NCI-H2107 treated with DMSO at 0.1 percent for 48 hours (cell line): Measurements from ENCODE around the gene LARP1B.
"Not testable (repeated sequence)": the region's sequence is repeated elsewhere in the genome, so short reads cannot be mapped to it uniquely, and the experiment has no call there.

Source experiments
- DNase-seq: peaks from one replicate; lab custom pipeline; 2025; ENCODE audit not compliant: unreplicated experiment; lab: John Stamatoyannopoulos, UW

The LARP1B gene

GRCh38 chr4:128134925-128135324 is 73.8 kb downstream of the LARP1B start:
- DNase-seq = no peak

DNA sequence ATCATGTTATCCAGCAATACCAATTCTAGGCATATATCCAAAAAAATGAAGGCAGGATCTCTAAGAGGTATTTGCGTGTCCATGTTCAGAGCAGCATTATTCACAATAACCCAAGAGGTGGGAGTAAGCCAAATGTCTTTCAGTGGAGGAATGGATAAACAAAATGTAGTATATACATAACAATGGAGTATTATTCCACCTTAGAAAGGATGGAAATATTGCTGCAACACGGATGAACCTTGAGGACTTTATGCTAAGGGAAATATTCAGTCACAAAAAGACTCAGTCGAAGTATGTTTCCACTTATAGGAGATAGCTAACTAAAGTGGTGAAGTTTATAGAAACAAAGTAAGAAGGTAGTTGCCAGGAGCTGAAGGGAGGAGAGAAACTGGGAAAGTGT is 74.3 kb downstream of the LARP1B start:
- DNase-seq = no peak

DNA sequence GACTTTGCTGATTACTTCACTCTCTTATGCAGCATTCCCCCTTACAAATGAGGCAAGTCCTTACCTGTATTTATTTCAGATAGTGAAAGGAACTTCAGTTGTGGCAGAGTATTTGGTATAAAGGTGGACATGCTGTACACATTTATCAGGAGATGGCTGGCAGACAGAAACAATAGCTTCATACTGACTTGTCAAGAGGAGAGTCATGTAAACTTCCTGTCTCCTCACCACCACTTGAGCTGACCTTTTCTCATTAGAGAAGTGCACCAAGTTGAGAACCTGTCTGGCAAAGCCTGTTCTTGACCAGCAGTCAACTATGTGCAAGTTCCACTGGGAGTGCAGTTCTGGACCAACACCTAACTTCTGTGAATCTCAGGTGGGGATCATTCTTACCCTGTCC is 80.8 kb downstream of the LARP1B start:
- DNase-seq = no peak

GRCh38 chr4:128145727-128146126 is 84.6 kb downstream of the LARP1B start:
- DNase-seq = no peak

GRCh38 chr4:128153800-128154199 is 92.7 kb downstream of the LARP1B start:
- no peak for DNase-seq

- no peak for DNase-seq
These were observed 94.2 kb downstream of the LARP1B start for GRCh38 chr4:128155231-128155855.

DNA sequence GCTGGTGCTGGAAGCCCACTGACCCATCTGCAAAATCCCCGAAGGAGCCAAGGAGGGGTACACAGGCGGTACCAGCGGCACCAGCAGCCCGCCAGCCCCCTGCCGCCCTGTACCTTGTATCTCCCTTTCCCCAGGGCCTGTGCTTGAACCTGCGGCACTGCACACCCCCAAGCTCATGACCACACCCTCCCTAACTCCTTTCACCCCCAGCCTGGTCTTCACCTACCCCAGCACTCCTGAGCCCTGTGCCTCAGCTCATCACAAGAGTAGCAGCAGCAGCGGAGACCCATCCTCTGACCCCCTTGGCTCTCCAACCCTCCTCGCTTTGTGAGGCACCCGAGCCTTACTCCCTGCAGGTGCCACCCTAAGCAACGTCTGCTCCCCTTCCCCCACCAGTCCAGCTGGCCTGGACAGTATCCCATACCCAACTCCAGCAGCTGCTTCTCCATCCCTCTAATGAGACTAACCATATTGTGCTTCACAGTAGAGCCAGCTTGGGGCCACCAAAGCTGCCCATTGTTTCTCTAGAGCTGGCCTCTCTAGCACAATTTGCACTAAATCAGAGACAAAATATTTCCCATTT is 94.9 kb downstream of the LARP1B start:
- no peak for DNase-seq

GRCh38 chr4:128156472-128156871 is 95.4 kb downstream of the LARP1B start:
- DNase-seq = not testable (repeated sequence)

GRCh38 chr4:128158894-128159293 is 97.8 kb downstream of the LARP1B start:
- no peak for DNase-seq

DNA sequence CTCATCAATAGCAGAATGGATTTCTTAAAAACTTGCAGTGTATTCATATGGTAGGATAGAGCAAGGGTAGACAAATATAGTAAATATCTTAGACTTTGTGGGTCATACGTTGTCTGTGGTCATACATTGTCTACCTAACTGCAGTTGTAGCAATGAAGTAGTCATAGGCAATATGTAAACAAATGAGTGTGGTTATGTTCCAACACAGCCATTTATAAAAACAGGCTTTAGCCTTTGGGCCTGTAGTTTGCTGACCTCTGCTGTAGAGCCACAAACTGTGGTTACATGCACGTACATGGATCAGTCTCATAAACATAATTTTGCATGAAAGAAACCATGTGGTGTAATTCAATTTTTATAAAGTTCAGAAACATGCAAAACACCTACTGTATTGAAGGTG is 98.9 kb downstream of the LARP1B start:
- no peak for DNase-seq

GRCh38 chr4:128161138-128161537 is 100.0 kb downstream of the LARP1B start:
- no peak for DNase-seq

DNA sequence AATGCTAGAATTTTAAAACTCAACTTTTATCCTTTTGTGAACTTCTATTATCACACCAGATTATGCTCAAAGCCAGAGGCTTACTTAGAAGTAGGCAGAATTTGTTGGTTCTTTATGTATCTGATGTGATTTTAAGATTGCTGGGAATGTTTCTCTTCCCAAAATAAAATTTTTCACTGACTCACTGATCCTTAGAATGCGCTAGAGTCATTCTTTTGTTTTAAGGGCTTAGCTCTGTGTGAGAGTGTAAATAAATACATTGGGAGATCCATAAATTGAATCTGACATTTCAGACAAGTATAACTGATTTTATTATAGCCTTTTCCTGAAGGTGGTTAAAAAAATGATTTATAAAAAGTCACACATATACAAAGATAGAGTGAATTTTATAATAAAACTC is 101.3 kb downstream of the LARP1B start:
- no peak for DNase-seq

GRCh38 chr4:128163177-128164117 is 102.3 kb downstream of the LARP1B start:
- DNase-seq = no peak

DNA sequence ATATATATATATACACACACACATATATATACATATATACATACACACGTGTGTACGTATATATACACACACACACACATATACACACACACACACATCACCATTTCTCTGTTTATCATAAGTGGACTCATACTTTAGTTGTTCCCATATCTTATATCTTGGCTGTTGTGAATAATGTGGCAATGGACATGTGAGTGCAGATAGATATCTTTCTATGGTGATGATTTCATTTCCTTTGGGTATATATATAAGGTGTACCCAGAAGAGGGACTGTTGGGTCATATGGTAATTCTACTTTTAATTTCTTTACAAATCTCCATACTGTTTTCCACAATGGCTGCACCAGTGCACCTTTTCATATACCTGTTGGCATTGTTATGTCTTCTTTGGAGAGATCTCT is 105.9 kb downstream of the LARP1B start:
- no peak for DNase-seq

DNA sequence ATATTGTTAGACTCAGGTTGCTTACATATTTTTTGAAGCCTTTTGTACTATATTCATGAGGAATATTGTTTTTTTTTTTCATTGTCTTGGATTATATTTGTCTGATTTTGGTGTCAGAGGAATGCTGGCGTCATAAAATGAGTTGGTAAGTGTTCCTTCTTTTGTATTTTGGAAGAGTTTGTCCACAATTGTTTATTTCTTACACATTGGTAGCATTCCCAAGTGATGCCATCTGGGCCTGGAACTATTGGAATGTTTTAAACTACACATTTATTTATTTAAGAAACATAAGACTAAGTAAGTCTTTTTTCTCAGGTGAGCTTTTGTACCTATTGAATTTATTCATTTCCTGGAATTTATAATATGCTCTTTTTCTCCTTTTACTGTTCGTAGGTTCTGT is 107.6 kb downstream of the LARP1B start:
- no peak for DNase-seq

GRCh38 chr4:128169245-128169644 is 108.1 kb downstream of the LARP1B start:
- no peak for DNase-seq

DNA sequence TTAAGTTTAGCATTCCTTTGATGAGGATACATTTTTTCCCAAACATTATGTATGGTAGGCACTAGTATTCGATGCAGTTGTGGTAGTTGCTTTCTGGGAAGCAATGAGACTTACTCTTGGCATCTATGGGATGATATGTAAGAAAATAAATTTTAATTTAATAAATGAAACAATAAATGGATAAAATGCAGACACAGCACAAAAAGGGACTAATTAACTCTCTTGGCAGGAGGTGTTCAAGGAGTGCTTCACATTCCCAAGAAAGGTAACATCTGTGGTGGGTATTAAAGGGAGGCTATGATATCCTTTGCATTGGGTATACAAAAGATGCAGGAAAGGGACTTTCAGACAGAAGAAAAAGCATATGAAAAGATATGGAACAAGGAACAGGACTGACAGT is 115.5 kb downstream of the LARP1B start:
- no peak for DNase-seq

DNA sequence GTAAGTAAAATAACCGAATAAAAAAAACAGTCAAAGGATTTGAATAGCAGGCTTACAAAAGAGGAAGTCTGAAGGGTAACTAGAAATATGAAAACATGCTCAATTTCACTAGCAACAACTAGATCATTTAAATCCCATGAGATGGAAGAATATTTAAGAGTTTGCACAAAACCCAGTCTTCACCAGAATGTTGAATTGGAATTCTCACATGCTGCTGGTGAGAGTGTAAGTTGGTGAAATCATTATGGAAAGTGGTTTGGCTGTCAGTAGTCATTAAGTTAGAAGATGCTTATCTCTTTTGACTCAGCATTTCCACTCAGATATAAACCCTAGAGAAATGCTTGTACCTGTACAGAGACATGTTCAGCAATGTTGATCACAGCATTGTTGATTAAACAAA is 116.4 kb downstream of the LARP1B start:
- DNase-seq = no peak

DNA sequence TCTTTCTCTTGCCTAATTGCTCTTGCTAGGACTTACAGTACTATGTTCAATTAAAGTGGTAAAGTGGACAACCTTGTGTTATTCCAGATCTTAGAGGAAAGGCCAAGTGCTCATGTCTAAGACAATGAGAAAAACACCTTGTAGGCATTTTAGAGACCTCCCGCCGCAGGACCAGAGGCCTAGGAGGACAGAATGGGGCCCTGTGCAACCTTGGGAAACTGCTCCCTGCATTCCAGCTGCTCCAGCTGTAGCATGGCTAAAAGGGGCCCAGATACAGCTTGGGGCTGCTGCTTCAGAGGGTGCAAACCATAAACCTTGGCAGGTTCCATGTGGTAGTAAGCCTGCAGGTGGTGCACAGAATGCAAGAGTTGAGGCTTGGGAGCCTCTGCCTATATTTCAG is 125.5 kb downstream of the LARP1B start:
- no peak for DNase-seq

DNA sequence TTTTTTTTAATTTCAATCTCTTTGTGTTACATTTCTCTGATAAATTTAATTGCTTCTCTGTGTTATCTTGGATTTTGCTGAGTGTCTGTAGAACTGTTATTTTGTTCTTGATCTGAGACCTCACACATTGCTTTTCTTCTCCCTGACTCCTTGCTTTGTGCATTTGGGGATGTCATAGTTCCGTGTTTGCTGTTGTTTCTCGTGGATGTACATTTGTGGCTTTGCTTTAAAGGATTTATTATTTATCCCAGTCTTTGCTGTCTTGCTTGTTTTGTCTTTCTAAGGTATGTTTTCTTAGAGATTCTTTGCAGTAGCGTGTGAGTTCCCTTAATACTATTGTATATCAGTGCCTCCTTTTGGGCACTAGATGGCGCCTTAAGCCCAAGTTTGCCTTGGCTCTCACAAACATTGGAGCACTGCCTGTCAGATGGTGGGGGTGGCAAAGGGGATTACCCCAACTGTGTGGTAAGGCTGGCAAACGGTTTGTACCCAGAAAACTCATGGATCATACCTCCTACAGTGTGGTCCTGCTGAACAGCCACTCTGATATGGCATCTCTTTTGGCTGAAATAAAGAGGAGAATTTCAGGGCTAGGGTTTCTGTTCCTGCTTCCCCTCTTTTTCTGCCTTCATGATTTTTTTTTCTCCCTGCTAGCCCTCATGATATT is 130.1 kb downstream of the LARP1B start:
- DNase-seq = peak; percentile 36
